HCT116 (cell line): ENCODE measurements around the gene UNC80. TPM values are rescaled to one million over a fixed set of nuclear protein-coding genes. Genes with fewer than 3 reads are reported as not detected.

Source experiments
- ATAC-seq: fragments of 200-7000 bp; cut with Tn5 transposase; 2 replicates; pipeline ENCODE4 v1.9.1; 2020; ENCODE audit warnings: mild to moderate bottlenecking, moderate library complexity
- BruUV-seq: library from RNA; stranded (reverse); fragments of 400-500 nt; replicated peaks from 2 replicates; lab custom pipeline; 2021; lab: Mats Ljungman, UMichigan
- CTCF ChIA-PET: fragments of 300-600 bp; sonication (Branson Sonifier 250); formaldehyde crosslinking; loops from one replicate; lab custom pipeline; 2021; ENCODE audit warnings: antibody characterized with exemption; lab: Charles Lee
- POLR2A ChIA-PET: fragments of 300-600, 350-600 bp; sonication (Branson Sonifier 250); formaldehyde crosslinking; loops from one replicate; lab custom pipeline; 2021; ENCODE audit warnings: antibody characterized with exemption; lab: Charles Lee
- RAD21 ChIA-PET, 2 experiments: fragments of 300-600 bp; sonication (Branson Sonifier 250); formaldehyde crosslinking; loops; one replicate each; lab custom pipeline; 2023; ENCODE audit warnings: low total read pairs in 2 of 2; ENCODE audit not compliant: uncharacterized antibody in 2 of 2, unreplicated experiment in 2 of 2, low non-redundant PET in 1 of 2; lab: Charles Lee
- DNase-seq: peaks from one replicate; pipeline ENCODE4 v3.0.0-alpha.2; 2010; ENCODE audit warnings: low read depth, low spot score
- H2AFZ ChIP-seq: fragments of 200-600 bp; shearing (Covaris generic), sonication (generic); 2 replicates; pipeline ENCODE4 v1.6.1; 2017; ENCODE audit warnings: low read depth, mixed run types, mixed read lengths, antibody characterized with exemption, low read length; ENCODE audit not compliant: poor library complexity, severe bottlenecking
- H3K27ac ChIP-seq: 2 replicates; pipeline ENCODE4 v1.5.1; 2012; ENCODE audit warnings: low read depth, low read length
- H3K27me3 ChIP-seq: fragments of 200-600 bp; sonication (generic); 2 replicates; pipeline ENCODE4 v1.6.1; 2016; ENCODE audit warnings: mixed run types, low read length, mixed read lengths; ENCODE audit not compliant: insufficient read depth
- H3K36me3 ChIP-seq, 2 experiments: fragments of 200-500 bp in 1 of 2; fragments of 200-600 bp in 1 of 2; sonication (Bioruptor generic) in 1 of 2; sonication (generic) in 1 of 2; 2 replicates each; pipeline versions ENCODE4 v1.5.1 to v1.6.1; 2014 to 2016; ENCODE audit warnings: low read length in 2 of 2, inconsistent platforms in 1 of 2, mixed read lengths in 1 of 2, mixed run types in 1 of 2; ENCODE audit not compliant: insufficient read depth in 2 of 2, control insufficient read depth in 1 of 2
- H3K4me1 ChIP-seq, 2 experiments: fragments of 200-600 bp in 1 of 2; sonication (generic) in 1 of 2; 2 replicates each; pipeline versions ENCODE4 v1.5.1 to v1.6.1; 2012 to 2017; ENCODE audit warnings: low read length in 2 of 2, inconsistent platforms in 1 of 2, mild to moderate bottlenecking in 1 of 2, mixed read lengths in 1 of 2, mixed run types in 1 of 2, moderate library complexity in 1 of 2; ENCODE audit not compliant: insufficient read depth in 2 of 2, control insufficient read depth in 1 of 2
- H3K4me2 ChIP-seq: fragments of 200-600 bp; sonication (generic); 2 replicates; pipeline ENCODE4 v1.6.1; 2017; ENCODE audit warnings: mixed run types, low read length, mixed read lengths
- H3K4me3 ChIP-seq, 2 experiments: fragments of 200-600 bp in 1 of 2; sonication (generic) in 1 of 2; replicated peaks in 1 of 2; 2 replicates each; pipeline ENCODE4 v1.5.1; 2011 to 2016; ENCODE audit warnings: low read length in 2 of 2, control low read depth in 1 of 2, low read depth in 1 of 2, mild to moderate bottlenecking in 1 of 2, mixed read lengths in 1 of 2, mixed run types in 1 of 2
- H3K79me2 ChIP-seq: fragments of 200-600 bp; sonication (generic); 2 replicates; pipeline ENCODE4 v1.6.1; 2017; ENCODE audit warnings: mild to moderate bottlenecking, mixed run types, low read length, moderate library complexity, mixed read lengths; ENCODE audit not compliant: insufficient read depth
- H3K9ac ChIP-seq: fragments of 200-600 bp; sonication (generic); 2 replicates; pipeline ENCODE4 v1.6.1; 2016; ENCODE audit warnings: low read length, mixed read lengths
- H3K9me2 ChIP-seq: fragments of 200-600 bp; sonication (generic), shearing (Covaris generic); 2 replicates; pipeline ENCODE4 v1.6.1; 2017; ENCODE audit warnings: mixed run types, mild to moderate bottlenecking, moderate library complexity; ENCODE audit not compliant: insufficient read depth
- H3K9me3 ChIP-seq, 2 experiments: fragments of 200-500 bp in 1 of 2; fragments of 200-600 bp in 1 of 2; sonication (Bioruptor generic) in 1 of 2; sonication (generic) in 1 of 2; 2 replicates each; pipeline ENCODE4 v1.6.1; 2014 to 2017; ENCODE audit warnings: low read length in 2 of 2, mixed read lengths in 2 of 2, inconsistent platforms in 1 of 2, low read depth in 1 of 2, mild to moderate bottlenecking in 1 of 2, mixed run types in 1 of 2, moderate library complexity in 1 of 2; ENCODE audit not compliant: control insufficient read depth in 1 of 2, insufficient read depth in 1 of 2
- H4K20me1 ChIP-seq: fragments of 200-600 bp; sonication (generic), shearing (Covaris generic); 2 replicates; pipeline ENCODE4 v1.6.1; 2017; ENCODE audit warnings: mixed run types, mild to moderate bottlenecking, moderate library complexity; ENCODE audit not compliant: insufficient read depth
- CBX3 ChIP-seq: IDR thresholded peaks from 2 replicates; pipeline ENCODE4 v1.6.1; 2012; ENCODE audit warnings: low read depth
- CEBPB ChIP-seq: IDR thresholded peaks from 2 replicates; pipeline ENCODE4 v1.6.1; 2012; ENCODE audit warnings: low read depth
- ELF1 ChIP-seq: IDR thresholded peaks from 2 replicates; pipeline ENCODE4 v1.6.1; 2012; ENCODE audit warnings: low read depth, borderline replicate concordance
- JUND ChIP-seq: IDR thresholded peaks from 2 replicates; pipeline ENCODE4 v1.6.1; 2012
- POLR2AphosphoS5 ChIP-seq: IDR thresholded peaks from 2 replicates; pipeline ENCODE4 v1.6.1; 2011; ENCODE audit warnings: mild to moderate bottlenecking, low read depth, low read length, moderate library complexity
- ZFX ChIP-seq: fragments of 450-650 bp; IDR thresholded peaks from 2 replicates; pipeline ENCODE4 v1.6.1; 2017
- ZNF274 ChIP-seq: fragments of 200-500 bp; sonication (Bioruptor generic); IDR thresholded peaks from 2 replicates; pipeline ENCODE4 v1.6.1; 2014; ENCODE audit warnings: mild to moderate bottlenecking, low read depth, low read length, inconsistent platforms
- intact Hi-C: fragments of 100-400 bp; cut with micrococcal nuclease; formaldehyde crosslinking; loops from 2 replicates; pipeline ENCODE4 v1.10.0; 2022
- total RNA-seq: library from RNA; stranded (reverse); gene quantifications from one replicate; pipeline ENCODE4 v1.2.1, GENCODE V29; 2021; ENCODE audit not compliant: unreplicated experiment
- TF ChIP-seq, protein P1 (sequence below): IDR thresholded peaks from 2 replicates; pipeline ENCODE4 v1.6.1; 2011; ENCODE audit warnings: mild to moderate bottlenecking, low read length, moderate library complexity; ENCODE audit not compliant: insufficient replicate concordance; ENCODE audit errors: extremely low read depth
- TF ChIP-seq, protein P2 (sequence below), 3 experiments: fragments of 200-600 bp in 1 of 3; sonication (generic) in 1 of 3; IDR thresholded peaks in 2 of 3; conservative IDR thresholded peaks in 1 of 3; 2 replicates each; pipeline ENCODE4 v1.5.1; 2012 to 2017; ENCODE audit warnings: low read depth in 2 of 3, low read length in 2 of 3, antibody characterized with exemption in 1 of 3, borderline replicate concordance in 1 of 3, control low read depth in 1 of 3, mild to moderate bottlenecking in 1 of 3, mixed read lengths in 1 of 3, mixed run types in 1 of 3, moderate library complexity in 1 of 3; ENCODE audit not compliant: insufficient read depth in 1 of 3
- TF ChIP-seq, protein P3 (sequence below): IDR thresholded peaks from 2 replicates; pipeline ENCODE4 v1.6.1; 2012

UNC80 gene
- total RNA-seq, 1 experiment from 2014 or later = not detected

DNA sequence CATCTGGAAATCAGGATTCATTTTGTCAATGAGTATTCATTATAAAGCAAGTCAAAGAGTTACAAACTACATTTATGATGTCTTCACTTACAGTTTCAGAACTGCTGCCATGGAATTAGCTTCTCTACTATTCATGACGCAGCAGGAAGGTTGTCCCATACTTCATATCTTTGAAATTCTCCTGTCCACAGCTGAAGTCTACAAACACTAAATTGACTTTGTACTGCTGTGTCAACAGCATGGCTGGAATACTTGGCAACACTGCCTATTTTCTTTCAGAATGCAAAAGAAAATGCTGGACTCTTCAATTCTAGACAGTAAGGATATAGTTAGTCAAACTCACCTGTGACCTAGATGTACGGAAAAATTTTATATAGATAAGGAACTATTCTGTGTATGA lies 44.6 kb upstream of the UNC80 start:
- BruUV-seq = no TSS peak
- TF ChIP-seq JUND = no peak
- TF ChIP-seq POLR2AphosphoS5 = no peak
- no peak for TF ChIP-seq ZFX
- TF ChIP-seq, protein P1, sequence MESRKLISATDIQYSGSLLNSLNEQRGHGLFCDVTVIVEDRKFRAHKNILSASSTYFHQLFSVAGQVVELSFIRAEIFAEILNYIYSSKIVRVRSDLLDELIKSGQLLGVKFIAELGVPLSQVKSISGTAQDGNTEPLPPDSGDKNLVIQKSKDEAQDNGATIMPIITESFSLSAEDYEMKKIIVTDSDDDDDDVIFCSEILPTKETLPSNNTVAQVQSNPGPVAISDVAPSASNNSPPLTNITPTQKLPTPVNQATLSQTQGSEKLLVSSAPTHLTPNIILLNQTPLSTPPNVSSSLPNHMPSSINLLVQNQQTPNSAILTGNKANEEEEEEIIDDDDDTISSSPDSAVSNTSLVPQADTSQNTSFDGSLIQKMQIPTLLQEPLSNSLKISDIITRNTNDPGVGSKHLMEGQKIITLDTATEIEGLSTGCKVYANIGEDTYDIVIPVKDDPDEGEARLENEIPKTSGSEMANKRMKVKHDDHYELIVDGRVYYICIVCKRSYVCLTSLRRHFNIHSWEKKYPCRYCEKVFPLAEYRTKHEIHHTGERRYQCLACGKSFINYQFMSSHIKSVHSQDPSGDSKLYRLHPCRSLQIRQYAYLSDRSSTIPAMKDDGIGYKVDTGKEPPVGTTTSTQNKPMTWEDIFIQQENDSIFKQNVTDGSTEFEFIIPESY = no peak
- TF ChIP-seq, protein P2, sequence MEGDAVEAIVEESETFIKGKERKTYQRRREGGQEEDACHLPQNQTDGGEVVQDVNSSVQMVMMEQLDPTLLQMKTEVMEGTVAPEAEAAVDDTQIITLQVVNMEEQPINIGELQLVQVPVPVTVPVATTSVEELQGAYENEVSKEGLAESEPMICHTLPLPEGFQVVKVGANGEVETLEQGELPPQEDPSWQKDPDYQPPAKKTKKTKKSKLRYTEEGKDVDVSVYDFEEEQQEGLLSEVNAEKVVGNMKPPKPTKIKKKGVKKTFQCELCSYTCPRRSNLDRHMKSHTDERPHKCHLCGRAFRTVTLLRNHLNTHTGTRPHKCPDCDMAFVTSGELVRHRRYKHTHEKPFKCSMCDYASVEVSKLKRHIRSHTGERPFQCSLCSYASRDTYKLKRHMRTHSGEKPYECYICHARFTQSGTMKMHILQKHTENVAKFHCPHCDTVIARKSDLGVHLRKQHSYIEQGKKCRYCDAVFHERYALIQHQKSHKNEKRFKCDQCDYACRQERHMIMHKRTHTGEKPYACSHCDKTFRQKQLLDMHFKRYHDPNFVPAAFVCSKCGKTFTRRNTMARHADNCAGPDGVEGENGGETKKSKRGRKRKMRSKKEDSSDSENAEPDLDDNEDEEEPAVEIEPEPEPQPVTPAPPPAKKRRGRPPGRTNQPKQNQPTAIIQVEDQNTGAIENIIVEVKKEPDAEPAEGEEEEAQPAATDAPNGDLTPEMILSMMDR (IDR thresholded peaks at IDR 0.05 in 2 of 3, conservative IDR thresholded peaks at IDR 0.05 in 1 of 3; ENCODE audit: borderline replicate concordance in 1 of 3, insufficient read depth in 1 of 3, low read depth in 2 of 3, low read length in 2 of 3) = no peak
- no peak for TF ChIP-seq ELF1
- no peak for TF ChIP-seq CBX3
- no peak for TF ChIP-seq CEBPB
- TF ChIP-seq ZNF274 = no peak
- TF ChIP-seq, protein P3, sequence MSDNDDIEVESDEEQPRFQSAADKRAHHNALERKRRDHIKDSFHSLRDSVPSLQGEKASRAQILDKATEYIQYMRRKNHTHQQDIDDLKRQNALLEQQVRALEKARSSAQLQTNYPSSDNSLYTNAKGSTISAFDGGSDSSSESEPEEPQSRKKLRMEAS = no peak
- Histone ChIP-seq H3K9me3 (no peaks in the 10 kb centered on the region), H3K79me2 (no peaks in the 10 kb centered on the region), H3K4me1 (no peaks in the 10 kb centered on the region), H3K4me3 (no peak overlapping the region), H3K27me3 (no peaks in the 10 kb centered on the region), H4K20me1 (no peaks in the 10 kb centered on the region), H3K27ac (no peak overlapping the region), H3K9ac (no peak overlapping the region), H3K4me2 (no peak overlapping the region), H3K9me2 (no peaks in the 10 kb centered on the region), H2AFZ (no peak overlapping the region), H3K36me3 (no peaks in the 10 kb centered on the region)
- RAD21 ChIA-PET = no interaction called here
- no peak for DNase-seq
- CTCF ChIA-PET = interaction anchor here (0.9 kb wide), 1 partner anchor 234 kb away, joined by 3 read pairs; no protein-coding TSS in a partner anchor
- no peak for ATAC-seq
- POLR2A ChIA-PET = no interaction called here
- intact Hi-C loops = no loop called here
